ENCODE data around the gene KMT2B.
A peak's percentile ranks its signal among the peaks of the same experiment; 100 is the strongest.
"Not testable (repeated sequence)": the region's sequence is repeated elsewhere in the genome, so short reads cannot be mapped to it uniquely, and the experiment has no call there.

Gene KMT2B

GRCh38 chr19:35760711-35761349 lies 43.0 kb downstream of the KMT2B start:
- no peak for DNase-seq

- DNase-seq, result no peak
Measured at GRCh38 chr19:35764432-35765315, 46.9 kb downstream of the KMT2B start.

- no peak for DNase-seq
Measured at GRCh38 chr19:35766571-35767104, 48.8 kb downstream of the KMT2B start.

GRCh38 chr19:35767288-35768081 lies 49.7 kb downstream of the KMT2B start:
- no peak for DNase-seq

- no peak for DNase-seq
Measured at GRCh38 chr19:35768082-35768421, 50.2 kb downstream of the KMT2B start.

- DNase-seq, result not testable (repeated sequence)
Measured at GRCh38 chr19:35772362-35772761, 54.6 kb downstream of the KMT2B start.

- no peak for DNase-seq
Measured at GRCh38 chr19:35773020-35773806, 55.4 kb downstream of the KMT2B start.

- DNase-seq, result no peak
Measured at GRCh38 chr19:35774274-35775045, 56.7 kb downstream of the KMT2B start.

GRCh38 chr19:35775046-35775297 lies 57.2 kb downstream of the KMT2B start:
- no peak for DNase-seq

- peak; percentile 99 for DNase-seq
Measured at GRCh38 chr19:35775298-35776101, 57.7 kb downstream of the KMT2B start, which contains the start of gene ARHGAP33. Gene ARHGAP33 (plus strand): TSS chr19:35775564. CDS start chr19:35775659, 95 bp downstream.

GRCh38 chr19:35776102-35776788 lies 58.4 kb downstream of the KMT2B start:
- DNase-seq, result no peak

- DNase-seq, result no peak
Measured at GRCh38 chr19:35777086-35777841, 59.5 kb downstream of the KMT2B start.

- no peak for DNase-seq
Measured at GRCh38 chr19:35777961-35778360, 60.2 kb downstream of the KMT2B start.

- DNase-seq, result no peak
Measured at GRCh38 chr19:35779033-35779432, 61.2 kb downstream of the KMT2B start.

- no peak for DNase-seq
Measured at GRCh38 chr19:35780058-35780457, 62.3 kb downstream of the KMT2B start.

- no peak for DNase-seq
Measured at GRCh38 chr19:35780717-35781116, 62.9 kb downstream of the KMT2B start.

GRCh38 chr19:35781650-35782049 lies 63.8 kb downstream of the KMT2B start:
- DNase-seq, result no peak

GRCh38 chr19:35782589-35782988 lies 64.8 kb downstream of the KMT2B start:
- no peak for DNase-seq
